Mesenteric fat pad (tissue), 1 donor: ENCODE results near the gene RPL37A. TPM values are rescaled to one million over a fixed set of nuclear protein-coding genes. Genes with fewer than 3 reads are reported as not detected.

Source experiments
- DNase-seq: peaks from one replicate; pipeline ENCODE4 v3.0.0-alpha.2; 2020; ENCODE audit warnings: low spot score
- total RNA-seq: library from RNA; stranded (reverse); fragmentation: NEBNext Ultra II Directional; extraction: Animal tissue kit (Norgen Biotek cat#: 25700); gene quantifications from one replicate; pipeline ENCODE4 v1.2.1, GENCODE V29; 2021
- donor health status: DM: yes; HTN: yes; CAD: no.

The RPL37A gene
- total RNA-seq, 1 donor from 2014 or later: 1,983 TPM

- no peak for DNase-seq
Measured at GRCh38 chr2:216546241-216546640, 47.6 kb downstream of the RPL37A start.

GRCh38 chr2:216546641-216547403 is 48.2 kb downstream of the RPL37A start:
- no peak for DNase-seq

GRCh38 chr2:216548901-216549331 is 50.3 kb downstream of the RPL37A start:
- no peak for DNase-seq

- DNase-seq: no peak
Measured at GRCh38 chr2:216549926-216550690, 51.5 kb downstream of the RPL37A start.

GRCh38 chr2:216551234-216552068 is 52.8 kb downstream of the RPL37A start:
- no peak for DNase-seq

GRCh38 chr2:216553093-216553478 is 54.4 kb downstream of the RPL37A start:
- DNase-seq: no peak

Other genes starting within 250 kb of the RPL37A start
- gene MARCHF4, start 126.4 kb upstream of the RPL37A start, total RNA-seq: not detected
- 12.7 TPM for gene SMARCAL1, start 86.4 kb upstream of the RPL37A start, total RNA-seq
- 59.9 TPM for gene IGFBP2, start 134.6 kb downstream of the RPL37A start, total RNA-seq
- 497 TPM for gene IGFBP5, start 196.7 kb downstream of the RPL37A start, total RNA-seq